HK-2 (cell line): Measurements from ENCODE around the gene TBCE.

Experiments used
- DNase-seq: peaks from one replicate; pipeline ENCODE4 v3.0.0-alpha.2; 2018; ENCODE audit not compliant: unreplicated experiment

TBCE gene

GRCh38 chr1:235410467-235410866 lies 43.2 kb downstream of the TBCE start:
- DNase-seq: no peak

- DNase-seq: no peak
Observed at GRCh38 chr1:235411489-235412486, 44.6 kb downstream of the TBCE start.

- DNase-seq: peak; percentile 65
Observed at GRCh38 chr1:235415008-235415904, 48.0 kb downstream of the TBCE start.

GRCh38 chr1:235416662-235417049 lies 49.4 kb downstream of the TBCE start:
- no peak for DNase-seq

- DNase-seq: peak; percentile 73
Observed at GRCh38 chr1:235417086-235417697, 50.0 kb downstream of the TBCE start.

- no peak for DNase-seq
Observed at GRCh38 chr1:235421751-235422150, 54.5 kb downstream of the TBCE start.

- no peak for DNase-seq
Observed at GRCh38 chr1:235423214-235423652, 56.0 kb downstream of the TBCE start.

- DNase-seq: no peak
Observed at GRCh38 chr1:235424092-235424491, 56.9 kb downstream of the TBCE start.

- no peak for DNase-seq
Observed at GRCh38 chr1:235425357-235425756, 58.1 kb downstream of the TBCE start.

GRCh38 chr1:235426143-235426542 lies 58.9 kb downstream of the TBCE start:
- no peak for DNase-seq

GRCh38 chr1:235426680-235427079 lies 59.5 kb downstream of the TBCE start:
- no peak for DNase-seq

GRCh38 chr1:235427447-235427846 lies 60.2 kb downstream of the TBCE start:
- DNase-seq: no peak

- DNase-seq: no peak
Observed at GRCh38 chr1:235429143-235429542, 61.9 kb downstream of the TBCE start.

GRCh38 chr1:235430991-235431390 lies 63.8 kb downstream of the TBCE start:
- no peak for DNase-seq

GRCh38 chr1:235434001-235434400 lies 66.8 kb downstream of the TBCE start:
- no peak for DNase-seq

GRCh38 chr1:235441159-235441685 lies 74.0 kb downstream of the TBCE start:
- no peak for DNase-seq

- DNase-seq: no peak
Observed at GRCh38 chr1:235442788-235443429, 75.7 kb downstream of the TBCE start.

GRCh38 chr1:235448616-235449015 lies 81.4 kb downstream of the TBCE start:
- DNase-seq: no peak

- DNase-seq: no peak
Observed at GRCh38 chr1:235450433-235450832, 83.2 kb downstream of the TBCE start.

- no peak for DNase-seq
Observed at GRCh38 chr1:235450886-235451483, 83.8 kb downstream of the TBCE start.

- DNase-seq: no peak
Observed at GRCh38 chr1:235454021-235454420, 86.8 kb downstream of the TBCE start.
